Body of pancreas (tissue), 4 donors: ENCODE results near the gene VWDE.

Experiments used
- CTCF ChIP-seq, 7 experiments: fragments of 450-650 bp in 4 of 7; fragments of 200-600 bp in 3 of 7; sonication (generic) in 3 of 7; IDR thresholded peaks; one replicate each; pipeline ENCODE4 v1.5.1; 2016 to 2019; ENCODE audit warnings: antibody characterized with exemption in 7 of 7
- POLR2A ChIP-seq, 3 donors: fragments of 450-650 bp; IDR thresholded peaks; one replicate each; pipeline ENCODE4 v1.6.1; 2016; ENCODE audit warnings: antibody characterized with exemption in 3 of 3, mild to moderate bottlenecking in 2 of 3

GRCh38 chr7:12351843-12352242 lies 51.8 kb downstream of the VWDE start:
- no peak for TF ChIP-seq CTCF (IDR thresholded peaks at IDR 0.05)
- no peak for TF ChIP-seq POLR2A (IDR thresholded peaks at IDR 0.05)
